GM18868 (cell line): ENCODE measurements around the gene CIAO3.

ENCODE experiments used
- ATAC-seq: cut with Tn5 transposase; IDR thresholded peaks from one replicate; pipeline ENCODE4 v1.9.1; 2021; ENCODE audit warnings: mild to moderate bottlenecking, moderate library complexity; ENCODE audit not compliant: unreplicated experiment

CIAO3 gene

DNA sequence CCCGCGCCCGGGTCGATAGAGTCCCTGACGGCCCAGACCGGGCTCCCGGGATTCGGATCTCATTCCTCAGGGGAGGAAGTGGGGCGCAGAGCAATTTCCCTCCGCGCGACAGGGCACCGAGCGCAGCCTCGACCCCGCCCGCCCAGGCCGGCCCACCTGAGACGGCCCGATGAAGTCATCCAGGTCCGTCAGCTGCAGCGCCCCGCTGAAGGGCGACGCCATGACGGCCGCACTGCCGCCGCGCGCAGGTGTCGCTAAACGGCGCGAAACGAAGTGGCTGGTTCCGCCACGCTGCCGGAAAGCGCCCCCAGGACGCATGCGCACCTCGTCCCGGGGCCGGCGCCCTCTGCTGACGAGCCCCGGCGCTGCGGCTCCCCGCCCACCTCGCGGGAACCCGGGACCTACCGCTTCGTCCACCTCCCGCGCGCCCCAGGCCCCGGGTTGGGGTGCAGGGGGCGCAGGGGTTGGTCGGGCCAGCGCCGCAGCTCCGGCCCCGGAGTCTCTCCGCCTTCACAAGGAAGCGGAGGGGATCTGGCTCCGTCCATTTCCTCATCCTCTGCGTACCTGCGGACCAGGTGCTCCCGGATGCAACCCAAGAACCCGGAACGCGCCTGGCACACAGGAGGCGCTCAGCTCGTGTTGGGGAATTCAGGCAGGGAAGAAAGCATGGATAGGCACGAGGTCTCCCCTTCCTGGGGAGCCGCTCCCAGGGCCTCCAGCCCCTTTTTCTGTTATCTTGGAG, at the start of gene CIAO3:
Gene CIAO3, minus strand, starts transcription at position 234 of the 742 bp plus-strand sequence. Its CDS starts 12 bp downstream, at position 222.
- peak; percentile 76 for ATAC-seq

- ATAC-seq, result no peak
Measured at GRCh38 chr16:790086-790485, 49.3 kb upstream of the CIAO3 start.

DNA sequence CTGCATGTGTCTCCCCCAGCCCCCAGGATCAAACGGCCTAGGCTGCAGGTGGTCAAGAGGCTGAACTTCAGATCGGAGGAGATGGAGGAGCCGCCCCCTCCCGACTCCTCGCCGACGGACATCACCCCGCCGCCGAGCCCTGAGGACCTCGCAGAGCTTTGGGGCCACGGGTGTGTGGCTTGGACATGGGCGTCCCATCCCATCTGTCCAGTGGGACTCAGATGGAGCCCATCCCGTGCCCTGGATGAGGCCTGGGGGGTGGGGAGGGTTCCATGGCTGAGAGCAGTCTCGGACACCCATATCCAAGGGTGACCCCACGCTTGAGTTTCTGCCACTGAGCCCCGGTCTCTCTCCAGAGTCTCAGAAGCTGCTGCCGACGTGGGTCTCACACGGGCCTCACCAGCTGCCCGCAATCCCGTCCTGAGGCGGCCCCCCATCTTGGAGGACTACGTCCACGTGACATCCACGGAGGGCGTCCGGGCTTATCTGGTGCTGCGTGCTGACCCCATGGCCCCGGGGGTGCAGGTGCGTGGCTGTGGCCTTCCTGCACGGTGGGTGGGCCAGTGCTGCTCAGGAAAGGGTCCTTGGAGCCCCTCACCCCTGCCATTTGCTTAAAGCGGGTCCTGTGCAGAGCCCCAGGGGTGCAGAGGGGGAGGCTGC, 48.5 kb upstream of the CIAO3 start:
- ATAC-seq, result no peak

DNA sequence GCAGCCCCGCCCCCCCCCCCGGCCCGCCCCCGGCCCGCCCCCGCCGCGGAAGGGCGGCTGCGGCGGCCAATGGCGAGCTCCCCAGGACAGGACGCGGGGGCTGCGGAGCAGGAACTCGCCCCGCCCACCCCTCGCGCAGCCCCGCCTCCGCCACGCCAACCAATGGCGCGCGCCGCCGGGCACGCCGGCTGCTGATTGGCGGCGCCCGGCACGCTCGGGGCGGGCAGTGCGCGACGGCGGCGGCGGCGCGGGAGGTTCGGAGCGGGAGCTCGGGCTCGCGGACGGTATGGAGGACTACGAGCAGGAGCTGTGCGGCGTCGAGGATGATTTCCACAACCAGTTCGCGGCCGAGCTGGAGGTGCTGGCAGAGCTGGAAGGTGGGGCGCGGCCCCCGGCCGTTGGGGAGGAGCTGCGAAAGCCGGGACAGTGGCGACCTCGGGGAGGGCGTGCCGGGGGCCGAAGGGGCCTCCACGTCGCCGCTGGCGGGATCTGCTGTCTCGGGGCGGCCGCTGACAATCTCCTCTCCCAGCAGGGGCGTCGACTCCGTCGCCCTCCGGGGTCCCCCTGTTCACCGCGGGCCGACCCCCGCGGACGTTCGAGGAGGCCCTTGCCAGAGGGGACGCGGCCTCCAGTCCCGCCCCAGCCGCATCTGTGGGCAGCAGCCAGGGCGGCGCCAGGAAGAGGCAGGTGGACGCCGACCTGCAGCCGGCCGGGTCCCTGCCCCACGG, 47.8 kb upstream of the CIAO3 start, which contains the start of gene CHTF18:
Gene CHTF18, plus strand, starts transcription at position 222 of the 728 bp plus-strand sequence. Its CDS starts 65 bp downstream, at position 287.
- ATAC-seq, result peak; percentile 76

DNA sequence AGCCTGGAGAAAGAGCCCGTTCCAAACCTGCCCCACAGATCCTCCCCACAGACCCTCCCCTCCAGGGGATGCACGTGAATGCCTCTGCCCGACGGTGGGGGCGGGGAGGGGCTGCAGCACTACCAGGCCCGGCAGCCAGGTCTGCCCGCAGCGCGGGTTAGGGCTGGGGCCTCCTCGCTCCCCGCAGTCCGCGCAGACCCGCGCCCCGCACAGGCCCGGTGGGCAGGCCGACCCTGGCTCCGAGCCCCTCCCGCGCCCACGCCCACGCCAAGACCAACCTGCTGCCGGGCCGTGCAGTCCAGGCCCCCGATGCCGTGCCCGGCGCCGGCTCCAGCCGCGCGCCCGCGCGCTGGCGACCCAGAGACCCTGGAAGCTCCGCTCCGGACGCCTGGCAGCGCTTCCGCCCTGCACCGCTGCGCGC, 47.2 kb upstream of the CIAO3 start, which contains the start of gene RPUSD1:
Gene RPUSD1, minus strand, starts transcription at position 404 of the 421 bp plus-strand sequence. CDS start 644 bp downstream, outside the sequence.
- no peak for ATAC-seq

- no peak for ATAC-seq
Measured at GRCh38 chr16:787321-787966, 46.6 kb upstream of the CIAO3 start.

GRCh38 chr16:785563-786535, 45.1 kb upstream of the CIAO3 start:
- no peak for ATAC-seq

- ATAC-seq, result no peak
Measured at GRCh38 chr16:784431-784830, 43.6 kb upstream of the CIAO3 start.

GRCh38 chr16:783404-784161, 42.8 kb upstream of the CIAO3 start:
- ATAC-seq, result no peak

- ATAC-seq, result no peak
Measured at GRCh38 chr16:782766-783403, 42.1 kb upstream of the CIAO3 start.

DNA sequence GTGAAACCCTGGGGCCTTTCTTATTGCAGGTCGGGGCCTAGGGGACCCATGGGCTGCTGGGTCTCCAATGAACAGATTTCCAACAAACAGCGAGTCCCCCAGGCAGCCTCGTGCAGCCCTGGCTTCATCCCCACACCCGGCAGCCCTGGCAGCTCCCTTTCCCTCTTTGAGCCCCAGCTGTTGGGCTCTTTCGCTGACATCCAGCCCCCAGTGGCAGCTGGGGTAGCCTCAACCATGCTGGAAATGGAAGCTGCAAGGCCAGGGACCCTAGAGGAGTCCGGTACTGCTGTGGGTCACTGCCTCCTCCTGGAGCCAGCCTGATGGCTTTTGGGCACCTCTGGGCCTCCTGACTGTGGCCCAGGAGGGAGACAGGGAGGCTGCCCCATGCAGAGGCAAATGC, 41.5 kb upstream of the CIAO3 start:
- ATAC-seq, result no peak

DNA sequence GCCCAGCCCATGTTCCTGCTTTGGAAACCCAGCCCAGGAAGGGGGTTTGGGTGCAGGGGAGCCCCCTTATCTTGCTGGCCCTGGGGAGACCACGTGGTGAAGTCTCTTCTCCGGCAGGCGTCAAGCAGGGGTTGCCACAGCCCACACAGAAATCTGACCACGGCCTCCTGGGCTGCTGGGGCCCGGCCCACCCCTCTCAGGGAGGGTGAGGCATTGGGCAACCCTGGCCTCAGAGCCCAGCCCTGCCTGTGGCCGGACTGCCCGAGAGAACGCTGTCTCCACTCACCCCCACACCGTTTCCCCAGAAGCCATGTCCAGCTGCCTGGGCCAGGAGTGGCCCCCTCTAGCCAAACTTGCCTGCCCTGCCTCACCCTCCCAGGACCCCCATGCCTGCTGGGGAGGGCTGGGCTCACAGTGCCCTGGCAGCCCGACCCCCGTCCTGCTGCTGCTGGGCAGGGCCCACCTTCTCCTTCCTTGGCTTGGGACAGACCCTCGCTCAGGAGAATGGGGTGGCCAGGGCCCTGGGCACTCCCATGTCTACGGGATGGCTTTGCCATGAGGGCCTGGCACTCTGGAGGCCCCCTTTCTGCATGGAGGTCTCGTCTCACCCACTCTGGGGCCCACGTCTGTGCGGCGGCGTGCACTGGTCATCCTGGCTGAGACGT, 40.7 kb upstream of the CIAO3 start:
- ATAC-seq, result no peak

DNA sequence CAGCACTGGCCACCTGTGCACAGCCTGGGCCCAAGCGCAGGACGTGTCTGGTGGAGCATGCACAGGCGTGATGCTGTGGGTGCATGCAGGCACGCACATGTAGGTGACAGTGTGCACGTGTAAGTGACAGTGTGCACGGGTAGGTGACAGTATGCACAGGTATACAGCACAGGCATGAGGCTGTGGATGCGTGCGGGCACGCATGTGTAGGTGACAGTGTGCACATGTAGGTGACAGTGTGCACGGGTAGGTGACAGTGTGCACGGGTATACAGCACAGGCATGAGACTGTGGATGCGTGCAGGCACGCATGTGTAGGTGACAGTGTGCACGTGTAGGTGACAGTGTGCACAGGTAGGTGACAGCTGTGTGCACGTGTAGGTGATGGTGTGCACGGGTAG, 39.5 kb upstream of the CIAO3 start:
- no peak for ATAC-seq

GRCh38 chr16:779561-779960, 38.8 kb upstream of the CIAO3 start:
- no peak for ATAC-seq

- ATAC-seq, result no peak
Measured at GRCh38 chr16:778909-779527, 38.2 kb upstream of the CIAO3 start.

GRCh38 chr16:778447-778846, 37.6 kb upstream of the CIAO3 start:
- no peak for ATAC-seq

- no peak for ATAC-seq
Measured at GRCh38 chr16:777826-778225, 37.0 kb upstream of the CIAO3 start.

GRCh38 chr16:776824-777223, 36.0 kb upstream of the CIAO3 start:
- ATAC-seq, result no peak
